ENCODE results near the gene SH3RF3. TPM values are rescaled to one million over a fixed set of nuclear protein-coding genes. Genes with fewer than 3 reads are reported as not detected.

The SH3RF3 gene
- total RNA-seq, 1 donor from 2014 or later, result 0.28 TPM

DNA sequence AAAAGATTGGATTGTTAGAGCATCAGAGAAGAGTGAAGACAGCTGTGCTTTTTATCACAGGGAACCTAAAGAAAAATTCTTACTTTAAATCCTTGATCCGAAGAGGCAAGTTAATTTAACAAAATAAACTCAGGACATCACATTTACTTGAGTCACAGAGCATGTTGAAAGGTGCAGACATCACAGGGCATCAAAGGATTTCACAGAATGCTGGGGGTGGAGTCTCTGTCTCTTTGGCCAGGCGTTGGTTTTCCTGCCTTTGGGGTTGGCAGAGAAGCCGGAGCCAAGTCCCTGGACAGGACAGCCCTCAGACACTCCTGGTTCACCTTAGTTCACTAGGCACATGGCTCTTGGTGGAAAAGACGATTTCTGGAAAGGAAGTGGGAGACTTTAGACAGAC, 56.3 kb downstream of the SH3RF3 start:
- H3K27me3 Mint-ChIP-seq (ENCODE audit: insufficient read depth, low read depth), result peaks cover 4% of the 10 kb centered on the region
- DNase-seq (ENCODE audit: low spot score), result no peak
- Histone ChIP-seq H3K9me3 (ENCODE audit: low read depth) (no peaks in the 10 kb centered on the region), H3K27me3 (no peaks in the 10 kb centered on the region), H3K4me1 (no peaks in the 10 kb centered on the region), H3K36me3 (no peaks in the 10 kb centered on the region), H3K9ac (no peak overlapping the region), H3K79me2 (ENCODE audit: low read depth) (no peaks in the 10 kb centered on the region), H3K4me2 (no peak overlapping the region), H4K20me1 (ENCODE audit: low read depth) (no peaks in the 10 kb centered on the region), H3F3A (ENCODE audit: low read depth) (no peaks in the 10 kb centered on the region), H3K4me3 (no peak overlapping the region), H2AFZ (replicated peaks) (no peak overlapping the region), H3K27ac (no peak overlapping the region)
- peaks cover 5% of the 10 kb centered on the region for H3K36me3 Mint-ChIP-seq
- H3K4me3 Mint-ChIP-seq, result no peak overlapping the region
- peak overlapping the region; percentile 48 for H3K27ac Mint-ChIP-seq
- peaks cover 26% of the 10 kb centered on the region for H3K4me1 Mint-ChIP-seq
- peaks cover 9% of the 10 kb centered on the region for H3K9me3 Mint-ChIP-seq
- TF ChIP-seq, protein P1, sequence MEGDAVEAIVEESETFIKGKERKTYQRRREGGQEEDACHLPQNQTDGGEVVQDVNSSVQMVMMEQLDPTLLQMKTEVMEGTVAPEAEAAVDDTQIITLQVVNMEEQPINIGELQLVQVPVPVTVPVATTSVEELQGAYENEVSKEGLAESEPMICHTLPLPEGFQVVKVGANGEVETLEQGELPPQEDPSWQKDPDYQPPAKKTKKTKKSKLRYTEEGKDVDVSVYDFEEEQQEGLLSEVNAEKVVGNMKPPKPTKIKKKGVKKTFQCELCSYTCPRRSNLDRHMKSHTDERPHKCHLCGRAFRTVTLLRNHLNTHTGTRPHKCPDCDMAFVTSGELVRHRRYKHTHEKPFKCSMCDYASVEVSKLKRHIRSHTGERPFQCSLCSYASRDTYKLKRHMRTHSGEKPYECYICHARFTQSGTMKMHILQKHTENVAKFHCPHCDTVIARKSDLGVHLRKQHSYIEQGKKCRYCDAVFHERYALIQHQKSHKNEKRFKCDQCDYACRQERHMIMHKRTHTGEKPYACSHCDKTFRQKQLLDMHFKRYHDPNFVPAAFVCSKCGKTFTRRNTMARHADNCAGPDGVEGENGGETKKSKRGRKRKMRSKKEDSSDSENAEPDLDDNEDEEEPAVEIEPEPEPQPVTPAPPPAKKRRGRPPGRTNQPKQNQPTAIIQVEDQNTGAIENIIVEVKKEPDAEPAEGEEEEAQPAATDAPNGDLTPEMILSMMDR (IDR thresholded peaks at IDR 0.05), result no peak
- no peak for TF ChIP-seq EZH2 (IDR thresholded peaks at IDR 0.05)
- no peak for TF ChIP-seq EZH2phosphoT487 (IDR thresholded peaks at IDR 0.05)

DNA sequence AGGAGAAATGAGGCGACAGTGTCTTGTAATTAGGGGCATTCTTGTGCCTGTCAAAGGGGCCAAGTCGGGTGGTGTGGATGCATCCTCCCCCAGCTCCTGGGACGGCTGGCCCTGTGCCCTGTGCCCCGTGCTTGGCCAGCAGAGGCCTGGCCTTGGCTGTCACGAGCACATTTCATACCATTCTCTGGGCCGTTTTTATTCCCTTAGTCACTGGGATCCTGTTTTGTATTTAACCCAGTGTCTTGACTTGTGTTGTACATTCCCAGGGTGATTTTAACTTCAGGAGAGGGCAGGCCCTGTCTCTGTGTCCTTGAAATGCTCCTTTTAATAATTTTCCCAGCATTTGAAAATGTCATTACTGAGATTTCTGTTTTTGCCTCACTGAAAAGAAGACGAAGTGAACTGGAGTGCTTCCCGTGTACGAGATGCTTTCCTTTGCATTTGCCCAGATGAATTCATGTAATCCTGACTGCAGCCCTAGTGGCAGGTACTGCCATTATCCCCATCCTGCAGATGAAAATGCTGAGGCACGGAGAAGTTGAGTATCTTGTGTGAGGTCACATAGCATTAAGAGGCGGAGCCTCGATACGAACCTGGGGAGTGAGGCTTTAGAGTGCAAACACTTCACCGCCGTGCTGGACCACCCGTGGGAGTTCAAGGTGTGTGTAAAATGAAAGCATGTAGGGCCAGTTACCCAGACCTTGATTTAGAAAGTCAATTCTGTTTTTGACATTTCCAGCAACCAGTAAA, 57.0 kb downstream of the SH3RF3 start:
- H3K4me3 ChIP-seq, result no peak overlapping the region

DNA sequence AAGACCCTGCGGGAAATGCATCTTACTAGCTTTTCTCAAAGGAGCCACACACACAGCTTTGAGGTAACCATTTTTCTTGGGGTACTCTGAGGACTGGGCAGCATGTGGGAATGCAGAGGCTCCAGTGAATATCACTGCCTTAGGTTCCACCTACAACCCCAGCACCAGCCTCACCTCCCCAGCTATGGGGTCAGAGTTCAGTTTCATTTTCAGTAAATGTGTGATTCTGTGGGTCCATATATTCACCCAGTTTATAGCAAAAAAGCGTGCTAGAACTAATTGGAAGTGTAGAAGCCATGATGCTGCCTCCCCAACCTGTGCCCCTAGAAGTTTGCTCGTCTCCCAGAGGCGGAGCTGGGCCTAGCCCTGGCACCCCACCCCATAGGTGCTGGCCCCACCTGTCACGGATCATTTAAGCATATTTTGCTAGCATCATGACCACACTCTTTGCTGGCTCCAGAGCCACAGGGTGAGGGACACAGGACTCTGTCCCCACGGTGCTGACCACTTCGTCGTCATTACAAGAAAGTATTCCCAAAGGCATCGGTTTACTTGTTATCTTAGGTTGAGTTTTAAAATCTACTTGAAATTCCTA, 57.7 kb downstream of the SH3RF3 start:
- H4K20me1 ChIP-seq (ENCODE audit: low read depth), result no peaks in the 10 kb centered on the region
- H3K4me2 ChIP-seq, result no peak overlapping the region

More for the DNA sequence above, 57.0 kb downstream of the SH3RF3 start:
- H3K4me2 ChIP-seq, result no peak overlapping the region
- Mint-ChIP-seq H3K4me3 (no peak overlapping the region), H3K27ac (no peak overlapping the region), H3K4me1 (peaks cover 26% of the 10 kb centered on the region), H3K27me3 (ENCODE audit: insufficient read depth, low read depth) (peaks cover 4% of the 10 kb centered on the region), H3K36me3 (peaks cover 5% of the 10 kb centered on the region), H3K9me3 (peaks cover 5% of the 10 kb centered on the region)
- H3F3A ChIP-seq (ENCODE audit: low read depth), result no peaks in the 10 kb centered on the region
- H3K27ac ChIP-seq, result no peak overlapping the region
- DNase-seq (ENCODE audit: low spot score), result no peak
- H4K20me1 ChIP-seq (ENCODE audit: low read depth), result no peaks in the 10 kb centered on the region
- H3K79me2 ChIP-seq (ENCODE audit: low read depth), result no peaks in the 10 kb centered on the region
- H3K4me1 ChIP-seq, result no peaks in the 10 kb centered on the region
- H2AFZ ChIP-seq (replicated peaks), result no peak overlapping the region
- TF ChIP-seq EZH2phosphoT487 (IDR thresholded peaks at IDR 0.05), result no peak
- TF ChIP-seq, protein P1 (IDR thresholded peaks at IDR 0.05), result no peak
- no peak for TF ChIP-seq EZH2 (IDR thresholded peaks at IDR 0.05)
- H3K36me3 ChIP-seq, result no peaks in the 10 kb centered on the region
- H3K9ac ChIP-seq, result no peak overlapping the region
- no peaks in the 10 kb centered on the region for H3K27me3 ChIP-seq
- H3K9me3 ChIP-seq (ENCODE audit: low read depth), result no peaks in the 10 kb centered on the region

More for the DNA sequence above, 57.7 kb downstream of the SH3RF3 start:
- Histone ChIP-seq H3K36me3 (no peaks in the 10 kb centered on the region), H3K79me2 (ENCODE audit: low read depth) (no peaks in the 10 kb centered on the region), H3K27ac (no peak overlapping the region), H3K27me3 (no peaks in the 10 kb centered on the region), H3F3A (ENCODE audit: low read depth) (no peaks in the 10 kb centered on the region), H3K9me3 (ENCODE audit: low read depth) (no peaks in the 10 kb centered on the region), H3K4me1 (no peaks in the 10 kb centered on the region), H2AFZ (replicated peaks) (no peak overlapping the region), H3K9ac (no peak overlapping the region), H3K4me3 (no peak overlapping the region)
- TF ChIP-seq, protein P1 (IDR thresholded peaks at IDR 0.05), result no peak
- TF ChIP-seq EZH2phosphoT487 (IDR thresholded peaks at IDR 0.05) (no peak), EZH2 (IDR thresholded peaks at IDR 0.05) (no peak)
- DNase-seq (ENCODE audit: low spot score), result no peak
- peaks cover 26% of the 10 kb centered on the region for H3K4me1 Mint-ChIP-seq
- H3K27ac Mint-ChIP-seq, result no peak overlapping the region
- peaks cover under 1% of the 10 kb centered on the region for H3K36me3 Mint-ChIP-seq
- peaks cover under 1% of the 10 kb centered on the region for H3K9me3 Mint-ChIP-seq
- peaks cover 4% of the 10 kb centered on the region for H3K27me3 Mint-ChIP-seq (ENCODE audit: insufficient read depth, low read depth)
- peak overlapping the region; percentile 12 for H3K4me3 Mint-ChIP-seq
